Left renal pelvis (tissue), 4 donors: ENCODE results near the gene LKAAEAR1. TPM values are rescaled to one million over a fixed set of nuclear protein-coding genes. Genes with fewer than 3 reads are reported as not detected.

ENCODE experiments used
- DNase-seq, 4 donors: peaks; one replicate each; pipeline ENCODE4 v3.0.0-alpha.2; 2013; ENCODE audit warnings: low read depth in 4 of 4, low spot score in 3 of 4
- polyA plus RNA-seq, 4 donors: library from polyadenylated mRNA; unstranded; fragments of 120-200 nt; gene quantifications; one replicate each; pipeline ENCODE4 v1.2.1, GENCODE V29; 2013; ENCODE audit not compliant: insufficient read length in 4 of 4

The LKAAEAR1 gene
- polyA plus RNA-seq, 4 donors: 0.17 to 0.21 TPM; not detected in 2

DNA sequence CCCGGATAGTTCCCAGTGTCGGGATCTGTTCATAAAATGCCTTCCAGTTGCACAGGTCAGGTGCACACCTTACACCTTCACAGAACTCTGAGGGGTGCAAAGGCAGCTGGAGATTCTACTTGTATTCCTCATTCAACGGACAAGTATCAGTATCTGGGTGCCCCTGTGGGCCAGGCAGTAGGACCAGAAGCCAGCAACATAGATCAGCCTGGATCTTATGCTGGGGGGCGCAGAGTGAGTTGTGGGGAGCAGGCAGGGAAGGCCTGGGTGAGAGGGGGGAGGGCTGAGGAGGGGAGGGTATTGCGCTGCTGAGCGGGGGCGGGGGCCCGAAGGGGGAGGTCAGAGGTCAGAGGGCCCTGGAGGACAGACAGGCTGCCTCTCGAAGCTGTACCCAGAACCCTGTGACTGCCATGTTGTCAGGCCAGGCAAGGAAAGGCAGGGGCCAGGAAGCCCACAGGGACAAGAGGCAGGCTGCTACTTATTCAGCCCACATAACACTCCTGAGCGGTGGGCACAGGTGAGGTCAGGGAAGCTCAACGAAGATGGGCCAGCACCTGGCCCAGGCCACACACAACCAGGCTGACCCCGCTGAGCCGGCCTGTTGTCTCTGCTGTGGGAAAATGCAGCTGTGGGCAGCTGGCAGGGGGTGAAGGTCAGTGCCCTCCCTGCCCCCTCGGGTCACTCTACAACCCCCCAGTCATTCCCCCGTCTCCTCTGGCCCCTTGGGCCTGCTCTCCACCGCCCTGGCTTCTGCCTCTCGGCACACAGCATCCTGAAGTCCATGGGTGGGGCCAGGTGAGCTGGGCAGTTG lies 3.2 kb downstream of the LKAAEAR1 start:
- DNase-seq: no peak

DNA sequence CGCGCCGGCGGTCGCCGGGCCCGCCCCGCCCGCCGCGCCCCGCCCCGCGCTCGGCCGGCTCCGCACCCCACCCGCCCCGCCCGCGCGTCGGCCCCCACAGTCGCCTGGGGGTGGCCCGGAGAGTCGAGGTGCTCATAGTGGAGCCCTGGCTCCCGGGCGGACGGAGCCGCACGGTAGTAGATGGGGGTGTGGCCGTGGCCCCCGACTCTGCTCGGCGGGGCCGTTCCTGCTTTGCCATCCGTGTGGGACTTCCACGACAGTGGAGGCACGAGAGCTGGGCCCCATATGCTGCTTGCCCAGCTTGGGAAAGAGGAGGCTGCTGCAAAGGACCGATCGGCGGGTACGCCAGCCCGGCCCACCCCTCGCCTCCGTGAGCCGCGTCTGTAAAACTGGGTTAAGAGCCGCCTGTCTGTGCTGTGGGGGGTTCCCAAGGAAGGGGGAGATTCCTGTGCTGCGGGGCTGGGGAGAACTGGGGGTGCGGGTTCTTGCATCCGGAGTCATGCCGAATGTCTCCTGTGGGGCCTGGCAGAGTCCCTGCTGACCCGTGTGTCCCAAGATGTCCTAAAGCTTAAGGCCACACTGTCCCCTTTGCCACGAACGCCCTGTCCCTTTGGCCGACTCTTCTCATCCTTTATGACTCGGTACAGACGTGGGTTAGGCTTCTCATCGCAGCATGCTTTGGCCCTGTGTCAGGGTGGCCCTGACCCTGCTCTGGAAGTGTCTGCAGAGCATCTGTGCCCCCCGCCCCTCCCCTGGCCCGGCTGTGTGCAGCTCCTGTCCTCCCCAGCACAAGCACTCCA lies 4.0 kb downstream of the LKAAEAR1 start, which contains the start of gene OPRL1:
OPRL1 (plus strand) TSS at position 70 of the 800 bp plus-strand sequence. CDS start 12,639 bp downstream, outside the sequence.
- DNase-seq: no peak

DNA sequence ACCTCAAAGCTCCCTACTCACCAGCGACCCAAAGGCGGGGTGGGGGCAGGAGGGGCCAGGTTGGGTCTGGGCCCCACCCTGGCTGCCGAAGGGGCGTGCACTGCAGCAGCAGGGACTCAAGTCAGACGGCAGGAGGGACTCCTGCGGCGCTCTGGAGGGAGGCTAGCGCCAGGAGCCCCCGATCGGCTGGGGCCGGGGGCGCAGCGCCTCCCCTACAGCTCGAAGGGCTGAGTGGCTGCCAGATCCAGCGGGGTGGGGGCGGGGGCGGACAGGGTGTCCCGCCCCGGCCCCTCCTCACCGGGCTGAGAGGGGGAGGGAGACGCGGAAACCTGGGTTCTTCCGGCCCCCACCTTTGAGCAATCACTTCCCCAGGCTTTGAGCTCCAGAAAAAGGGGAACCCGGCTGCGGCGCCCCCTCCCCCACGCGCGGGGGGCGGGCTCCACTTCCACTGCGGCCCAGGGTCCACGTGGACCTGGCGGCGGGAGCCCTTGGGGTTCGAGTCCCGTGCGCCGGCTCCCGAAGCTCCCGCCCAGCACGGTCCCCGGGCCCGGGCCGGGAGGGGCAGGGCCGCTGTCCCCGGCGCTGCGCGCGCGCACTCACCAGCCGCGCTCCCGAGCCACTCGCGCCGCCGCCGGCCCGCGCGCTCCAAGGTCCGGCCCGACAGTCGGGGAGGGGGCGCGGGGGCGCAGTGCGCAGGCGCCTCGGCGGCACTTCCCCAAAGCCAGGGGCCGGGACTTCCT lies 4.8 kb downstream of the LKAAEAR1 start, which contains the start of gene RGS19:
RGS19 (minus strand) TSS at position 246 of the 740 bp plus-strand sequence. CDS start 2,632 bp downstream, outside the sequence.
- no peak for DNase-seq

DNA sequence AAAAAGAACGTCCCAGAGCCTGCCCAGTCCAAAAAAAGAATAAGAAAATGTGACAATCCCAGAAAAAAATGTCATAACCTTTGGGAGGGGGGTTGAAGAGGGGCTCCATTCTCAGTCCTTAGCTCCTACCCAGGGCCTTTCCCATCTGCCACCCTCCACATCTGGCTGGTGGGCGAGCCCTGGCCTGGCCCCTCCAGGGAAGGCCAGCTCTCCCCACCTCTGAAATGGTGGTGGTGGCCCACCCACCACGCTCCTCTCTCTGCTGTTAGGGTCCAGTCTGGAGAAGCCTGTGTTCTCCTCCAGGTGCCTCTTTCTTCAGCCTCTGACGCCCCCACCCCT lies 5.3 kb downstream of the LKAAEAR1 start:
- DNase-seq: no peak

DNA sequence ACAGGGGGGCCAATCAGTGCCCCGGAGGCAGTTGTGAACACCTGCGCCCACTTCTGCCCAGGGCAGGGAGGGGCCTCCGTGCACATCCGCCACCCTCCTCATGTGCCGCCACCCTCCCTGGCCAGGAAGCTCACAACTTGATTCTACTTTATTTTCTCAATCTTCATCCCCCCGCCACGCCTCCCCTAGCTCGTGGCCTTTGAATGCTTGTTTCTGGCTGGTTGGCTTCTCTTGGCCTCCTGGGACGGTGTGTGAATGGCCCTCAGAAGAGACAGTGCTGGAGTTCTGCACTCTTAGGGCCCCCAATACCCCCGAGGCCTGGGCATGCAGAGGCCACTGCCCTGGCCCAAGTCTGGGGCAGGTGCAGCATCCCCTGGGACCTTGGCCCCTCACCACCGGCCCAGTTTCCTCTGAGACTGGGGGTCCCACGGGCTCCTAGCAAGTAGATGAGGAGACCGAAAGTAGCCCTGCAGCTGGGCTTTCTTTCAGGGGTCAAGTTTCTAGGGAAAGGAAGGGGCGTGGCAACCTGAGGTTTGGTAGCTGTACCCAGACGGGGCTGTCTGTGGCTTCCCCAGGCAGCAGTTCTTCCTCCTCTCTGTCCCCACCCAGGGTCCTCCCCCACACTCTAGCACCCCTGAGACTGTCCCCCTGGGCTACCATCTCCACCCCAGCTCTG lies 6.2 kb downstream of the LKAAEAR1 start:
- no peak for DNase-seq

DNA sequence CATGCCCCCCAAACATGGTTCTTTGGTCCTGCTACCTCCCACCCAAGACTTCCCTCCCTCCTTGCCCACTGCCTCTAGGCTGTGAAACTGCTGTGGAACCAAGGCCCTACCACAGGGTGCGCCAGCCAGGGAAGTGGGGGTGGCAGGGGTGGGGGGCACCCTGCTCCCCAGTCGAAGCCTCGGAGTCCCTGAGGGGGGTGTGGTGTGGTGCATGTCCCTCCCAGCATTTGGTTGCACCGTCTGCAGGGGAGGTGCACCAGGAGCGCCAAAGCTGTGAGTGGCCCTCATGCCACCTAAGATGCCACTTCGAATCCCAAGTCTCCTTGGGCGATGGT lies 6.7 kb downstream of the LKAAEAR1 start:
- DNase-seq: no peak

DNA sequence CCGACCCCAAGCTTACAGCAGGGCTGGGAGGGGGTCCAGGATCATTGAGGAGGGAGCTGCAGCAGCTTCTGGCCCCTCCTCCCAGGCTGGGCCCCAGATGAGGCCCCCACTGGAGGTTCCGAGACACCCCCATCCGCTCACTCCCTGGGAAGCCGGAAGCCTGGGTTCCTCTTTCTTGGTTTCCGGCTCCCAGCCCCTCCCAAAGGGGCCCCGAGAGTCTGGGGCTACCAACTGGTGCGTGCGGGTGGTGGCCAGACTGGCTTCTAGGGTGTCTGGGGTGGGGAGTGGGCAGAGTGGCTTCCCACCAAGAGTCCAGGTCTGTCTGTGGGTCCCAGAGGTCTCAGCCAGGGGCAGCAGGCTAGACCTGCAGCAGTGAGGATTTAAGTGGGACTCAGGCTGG lies 7.1 kb downstream of the LKAAEAR1 start:
- no peak for DNase-seq

DNA sequence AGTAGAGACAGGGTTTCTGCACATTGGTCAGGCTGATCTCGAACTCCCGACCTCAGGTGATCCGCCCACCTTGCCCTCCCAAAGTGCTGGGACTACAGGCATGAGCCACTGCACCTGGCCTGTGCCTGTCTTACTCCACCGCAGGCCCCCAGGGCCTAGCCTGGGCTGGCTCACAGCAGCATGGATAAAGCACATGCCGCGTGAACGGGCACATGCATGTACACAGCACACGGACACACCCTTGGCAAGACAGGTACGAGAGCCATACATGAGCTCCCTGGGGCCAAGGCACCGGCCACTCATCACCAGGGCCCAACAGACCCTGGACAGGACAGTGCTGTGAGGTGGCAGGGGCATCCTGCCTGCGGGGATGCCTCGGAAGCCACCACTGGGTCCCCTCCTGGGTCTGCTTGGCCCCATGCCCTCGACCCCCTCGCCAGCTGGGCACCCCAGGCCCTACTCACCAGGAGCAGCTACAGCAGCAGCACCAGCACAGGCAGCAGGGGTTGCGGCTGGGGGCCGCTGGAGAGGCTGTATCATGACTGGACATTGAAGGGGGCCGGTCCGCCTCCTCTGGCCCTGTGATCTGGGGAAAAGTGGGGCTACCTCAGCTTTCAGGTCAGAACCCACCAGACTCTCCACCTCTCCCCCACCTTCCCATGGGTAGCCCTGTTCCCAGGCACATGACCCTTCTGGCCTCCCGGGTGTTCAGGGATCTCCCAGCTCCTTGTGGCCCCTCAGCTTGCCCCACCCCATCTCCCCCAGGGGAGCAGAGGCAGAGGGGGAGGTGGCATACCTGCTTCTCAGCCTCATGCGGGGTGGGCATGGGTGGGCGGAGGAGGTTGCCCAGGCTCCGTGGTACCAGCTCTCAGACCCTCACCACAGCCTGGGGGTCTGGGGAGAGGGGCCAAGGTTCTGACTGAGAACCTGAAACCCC lies 7.9 kb downstream of the LKAAEAR1 start:
- DNase-seq: no peak

DNA sequence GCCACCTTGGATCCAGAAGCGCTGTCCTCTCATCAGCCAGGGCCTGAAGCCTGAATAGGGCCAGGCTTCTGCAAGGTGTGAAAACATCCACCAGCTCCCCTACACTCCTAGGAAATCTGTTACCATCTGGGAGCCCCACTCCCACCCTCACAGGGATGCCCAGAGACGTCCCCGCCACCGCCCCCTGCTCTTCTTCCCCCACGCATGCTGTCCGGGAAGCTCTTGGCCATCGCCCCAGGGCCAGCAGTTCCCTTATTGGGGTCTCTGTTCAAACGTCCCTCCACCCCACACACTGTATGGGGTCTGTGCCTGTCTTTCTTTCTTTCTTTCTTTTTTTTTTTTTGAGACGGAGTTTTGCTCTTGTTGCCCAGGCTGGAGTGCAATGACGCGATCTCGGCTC lies 8.6 kb downstream of the LKAAEAR1 start:
- no peak for DNase-seq

DNA sequence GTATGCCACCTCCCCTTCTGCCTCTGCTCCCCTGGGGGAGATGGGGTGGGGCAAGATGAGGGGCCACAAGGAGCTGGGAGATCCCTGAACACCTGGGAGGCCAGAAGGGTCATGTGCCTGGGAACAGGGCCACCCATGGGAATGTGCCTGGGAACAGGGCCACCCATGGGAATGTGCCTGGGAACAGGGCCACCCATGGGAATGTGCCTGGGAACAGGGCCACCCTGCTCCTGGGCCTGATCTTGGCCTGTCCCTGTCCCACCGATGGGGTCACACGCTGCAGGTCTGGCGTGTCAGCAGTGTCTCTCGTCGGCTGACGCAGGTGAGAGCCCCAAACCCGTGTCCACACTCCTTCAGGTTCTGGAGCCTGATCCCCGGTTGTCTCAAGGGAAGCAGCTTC lies 9.2 kb downstream of the LKAAEAR1 start:
- no peak for DNase-seq

DNA sequence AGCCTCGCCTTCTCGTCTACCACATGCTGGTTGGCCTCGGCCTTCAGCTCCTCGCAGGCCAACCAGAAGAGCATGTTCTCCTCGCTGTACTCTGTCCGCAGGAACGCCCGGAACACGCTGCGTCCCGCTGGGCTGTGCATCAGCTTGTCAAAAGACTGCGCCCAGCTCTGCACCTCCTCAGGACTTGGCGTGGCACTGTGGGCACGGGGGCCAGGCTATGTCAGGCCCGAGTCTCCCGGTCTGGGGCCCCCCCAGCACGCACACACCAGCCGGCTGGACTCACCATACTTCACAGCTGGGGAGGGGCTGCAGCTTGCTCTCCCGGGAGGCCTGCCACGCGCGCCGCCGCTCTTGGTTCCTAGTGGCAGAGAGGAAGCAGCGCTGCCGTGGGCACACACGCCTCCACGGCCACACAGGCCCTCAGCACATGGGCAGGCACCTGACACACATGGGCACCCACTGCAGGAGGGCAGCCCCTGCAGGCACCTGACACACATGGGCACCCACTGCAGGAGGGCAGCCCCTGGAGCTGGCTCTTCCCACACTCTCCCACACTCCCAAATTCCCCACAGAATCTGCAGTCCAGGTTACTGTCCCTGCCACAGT lies 9.9 kb downstream of the LKAAEAR1 start:
- no peak for DNase-seq

DNA sequence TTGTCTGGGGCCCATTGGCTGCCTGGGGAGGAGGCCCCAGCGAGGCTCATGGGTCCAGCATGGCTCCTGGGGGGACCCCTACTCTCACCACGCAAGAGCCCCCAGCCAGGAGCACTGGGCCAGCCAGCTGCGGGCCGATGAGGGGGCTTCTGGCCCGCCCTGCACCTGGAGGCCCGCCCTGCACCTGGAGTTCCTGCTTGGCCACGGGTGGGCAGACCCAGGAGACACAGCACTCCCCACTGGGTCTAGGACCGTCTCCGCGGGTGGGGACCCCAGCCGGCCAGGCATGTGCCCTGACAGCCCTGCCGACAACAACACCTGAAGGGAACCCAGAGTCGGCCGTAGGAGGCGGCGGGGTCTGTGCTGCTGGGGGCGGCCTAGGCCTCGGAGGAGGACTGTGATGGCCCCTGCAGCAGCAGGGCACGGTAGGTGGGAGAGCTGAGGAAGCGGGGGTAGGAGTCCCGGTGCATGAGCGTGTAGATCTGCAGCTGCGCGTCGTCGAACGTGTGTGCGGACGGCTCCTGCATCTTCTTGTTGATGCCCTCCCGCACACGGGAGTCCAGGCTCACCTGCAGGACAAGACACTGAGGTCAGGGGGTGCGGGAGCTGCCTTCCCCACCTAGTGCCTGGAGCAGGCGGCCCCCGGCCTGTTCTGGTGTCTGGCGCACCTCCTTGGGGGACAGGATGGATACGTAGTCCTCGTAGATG lies 10.6 kb downstream of the LKAAEAR1 start:
- no peak for DNase-seq

DNA sequence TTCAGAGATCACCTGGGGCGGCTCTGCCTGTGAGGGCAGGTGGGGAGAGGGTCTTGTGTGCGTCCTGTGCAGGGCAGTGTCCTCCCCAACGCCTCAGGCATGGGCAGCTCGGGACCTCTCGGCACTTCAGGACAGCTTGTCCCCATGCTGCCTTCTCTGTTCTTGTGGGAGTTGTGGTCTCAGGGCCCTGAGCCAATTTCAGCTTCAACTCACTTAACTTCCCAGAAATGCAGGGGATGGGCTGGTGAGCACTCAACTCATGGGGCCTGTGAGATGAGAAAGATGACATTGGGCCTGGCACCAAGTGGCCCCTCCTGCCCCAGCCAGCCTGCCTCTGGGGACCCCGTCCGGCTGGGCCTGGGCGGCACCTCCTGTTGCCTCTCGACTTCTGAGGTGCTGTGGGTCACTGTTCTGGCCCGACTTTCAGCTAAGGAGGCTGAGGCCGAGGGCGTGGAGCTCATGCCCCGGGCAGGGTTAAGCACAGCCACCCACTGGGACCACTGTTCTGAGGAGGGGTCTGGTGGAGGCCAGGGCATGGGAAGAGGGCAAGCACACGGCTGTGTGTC lies 11.6 kb downstream of the LKAAEAR1 start:
- no peak for DNase-seq

DNA sequence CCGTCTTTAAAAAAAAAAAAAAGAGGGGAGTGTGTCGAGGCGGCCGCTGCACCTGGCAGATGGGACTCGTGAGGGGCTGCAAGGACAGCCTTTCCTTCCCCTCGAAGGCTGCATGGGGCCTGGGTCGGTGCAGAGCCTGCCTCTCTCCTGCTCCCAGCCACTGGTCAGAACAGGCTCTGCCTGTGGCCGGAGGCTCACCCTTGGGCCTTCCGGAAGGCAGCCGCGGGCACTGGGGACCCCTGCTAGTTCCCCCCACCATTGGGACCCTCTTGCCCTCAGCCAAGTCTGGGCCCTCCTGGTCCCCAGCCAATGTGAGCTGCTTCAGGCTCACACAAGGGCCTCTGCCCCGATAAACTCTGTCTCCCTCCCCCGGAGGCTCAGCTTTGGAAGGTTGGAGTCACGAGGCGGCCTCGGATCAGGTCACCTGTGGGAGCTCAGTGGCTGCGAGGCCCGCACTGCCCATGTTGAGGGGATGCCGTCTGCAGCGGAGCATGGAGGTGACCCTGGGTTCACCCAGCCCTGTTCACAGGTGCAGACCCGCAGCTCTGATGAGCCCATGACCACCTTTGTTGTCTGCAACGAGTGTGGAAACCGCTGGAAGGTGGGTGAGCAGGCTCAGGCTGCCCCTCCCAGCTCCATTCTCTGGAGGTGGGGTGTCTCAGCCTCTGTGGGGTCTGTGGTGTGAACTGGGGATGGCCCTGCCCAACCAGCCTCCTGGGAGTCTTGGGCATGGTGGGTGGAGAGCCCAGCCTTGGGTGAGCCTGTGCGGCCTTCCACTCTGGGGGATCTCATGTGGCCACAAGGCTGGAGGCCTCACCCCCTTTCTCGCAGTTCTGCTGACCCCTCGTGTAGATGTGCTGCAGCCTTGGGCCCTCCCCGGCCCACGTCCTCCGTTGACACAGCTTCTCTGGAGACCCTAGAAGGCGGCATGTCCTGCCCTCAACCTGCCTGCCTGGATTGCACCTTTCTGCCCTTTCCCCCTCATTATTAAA lies 12.6 kb downstream of the LKAAEAR1 start:
- DNase-seq: no peak

DNA sequence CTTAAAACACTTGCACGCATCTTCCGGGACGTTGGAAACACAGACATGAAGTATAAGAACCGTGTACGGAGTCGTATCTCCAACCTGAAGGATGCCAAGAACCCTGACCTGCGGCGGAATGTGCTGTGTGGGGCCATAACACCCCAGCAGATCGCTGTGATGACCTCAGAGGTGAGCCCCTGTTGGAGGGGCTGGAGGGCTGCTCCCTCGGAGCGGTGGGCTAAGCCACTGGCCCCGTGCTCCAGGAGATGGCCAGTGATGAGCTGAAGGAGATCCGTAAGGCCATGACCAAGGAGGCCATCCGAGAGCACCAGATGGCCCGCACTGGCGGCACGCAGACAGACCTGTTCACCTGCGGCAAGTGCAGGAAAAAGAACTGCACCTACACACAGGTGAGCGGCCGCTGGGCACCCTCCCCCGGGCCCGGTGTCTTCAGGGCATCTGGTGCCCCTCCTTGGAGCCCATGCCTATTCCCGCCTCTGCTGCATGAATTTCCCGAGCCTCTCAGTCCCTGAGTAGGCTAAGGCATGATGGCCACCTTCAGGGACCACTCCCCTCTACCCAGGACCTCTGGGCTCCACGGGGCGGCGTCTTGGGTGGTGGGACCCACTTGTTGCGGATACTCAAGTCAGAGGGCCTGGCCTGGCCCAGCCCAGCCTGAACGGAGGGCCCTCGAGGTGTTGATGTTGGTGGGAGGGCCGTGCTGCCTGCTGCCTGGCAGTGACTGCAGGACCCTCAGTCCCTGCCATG lies 13.8 kb downstream of the LKAAEAR1 start:
- no peak for DNase-seq

DNA sequence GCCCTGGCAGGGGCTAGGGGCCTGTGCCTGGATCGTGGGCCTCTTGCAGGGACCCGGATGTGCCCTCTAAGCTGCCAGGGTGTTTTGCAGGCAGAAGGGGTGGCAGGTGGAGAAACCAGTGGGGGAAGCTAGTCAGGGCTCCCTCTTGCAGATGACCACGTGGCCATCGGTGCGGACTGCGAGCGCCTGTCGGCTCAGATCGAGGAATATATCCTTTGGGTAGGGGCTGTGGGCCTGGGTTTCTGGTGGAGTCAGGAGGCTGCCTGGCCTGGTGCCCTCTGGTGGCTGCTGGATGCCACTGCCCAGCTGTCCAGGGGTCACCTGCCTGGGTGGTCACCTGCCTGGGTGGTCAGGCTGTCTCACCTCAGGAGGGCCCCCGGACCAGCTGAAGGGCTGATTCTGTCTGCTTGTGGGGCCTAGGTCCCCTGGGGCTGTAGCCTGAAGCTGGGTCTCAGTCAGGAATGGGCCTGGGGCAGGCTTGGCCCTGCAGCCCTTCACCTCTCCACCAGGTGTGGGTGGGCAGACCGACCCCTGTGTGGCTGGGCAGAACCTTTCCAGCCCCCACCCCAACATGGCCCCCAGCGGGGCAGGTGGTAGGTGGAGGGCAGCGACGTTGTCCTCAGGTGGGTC lies 14.5 kb downstream of the LKAAEAR1 start:
- DNase-seq: no peak
